Liver (tissue), 9 donors: ENCODE measurements around the gene BMP7. TPM values are rescaled to one million over a fixed set of nuclear protein-coding genes. Genes with fewer than 3 reads are reported as not detected.

ENCODE experiments used
- DNase-seq: peaks from one replicate; pipeline ENCODE4 v3.0.0-alpha.2; 2017; ENCODE audit warnings: low spot score
- H3K27ac ChIP-seq, 2 donors: one replicate each; pipeline ENCODE4 v1.7.0; 2013; ENCODE audit warnings: inconsistent platforms in 2 of 2, low read length in 2 of 2, control low read depth in 1 of 2, low read depth in 1 of 2, mild to moderate bottlenecking in 1 of 2
- H3K27me3 ChIP-seq, 4 donors: one replicate each; pipeline versions ENCODE4 v1.6.1 to v1.7.0; 2013; ENCODE audit warnings: low read length in 3 of 4, inconsistent platforms in 1 of 4, mild to moderate bottlenecking in 1 of 4, moderate library complexity in 1 of 4; ENCODE audit not compliant: control insufficient read depth in 4 of 4, insufficient read depth in 4 of 4
- H3K36me3 ChIP-seq, 4 donors: one replicate each; pipeline versions ENCODE4 v1.6.1 to v1.7.0; 2013; ENCODE audit warnings: low read length in 3 of 4, mild to moderate bottlenecking in 3 of 4, low read depth in 1 of 4, moderate library complexity in 1 of 4; ENCODE audit not compliant: control insufficient read depth in 4 of 4, insufficient read depth in 3 of 4
- H3K4me1 ChIP-seq, 4 donors: one replicate each; pipeline versions ENCODE4 v1.6.1 to v1.7.0; 2013; ENCODE audit warnings: low read length in 3 of 4, mild to moderate bottlenecking in 3 of 4, moderate library complexity in 1 of 4; ENCODE audit not compliant: control insufficient read depth in 4 of 4, insufficient read depth in 4 of 4
- H3K4me3 ChIP-seq, 3 donors: one replicate each; pipeline versions ENCODE4 v1.6.1 to v1.7.0; 2013; ENCODE audit warnings: low read length in 3 of 3, control low read depth in 1 of 3, low read depth in 1 of 3, mild to moderate bottlenecking in 1 of 3
- H3K9ac ChIP-seq, 2 donors: one replicate each; pipeline ENCODE4 v1.7.0; 2013; ENCODE audit warnings: low read length in 2 of 2, mild to moderate bottlenecking in 2 of 2, moderate library complexity in 2 of 2, control low read depth in 1 of 2, low read depth in 1 of 2
- H3K9me3 ChIP-seq, 4 donors: one replicate each; pipeline versions ENCODE4 v1.6.1 to v1.7.0; 2013; ENCODE audit warnings: low read length in 3 of 4; ENCODE audit not compliant: control insufficient read depth in 4 of 4
- ATF3 ChIP-seq: IDR thresholded peaks from 2 replicates; pipeline ENCODE4 v1.6.1; 2016; ENCODE audit warnings: antibody characterized with exemption
- CTCF ChIP-seq: fragments of 150-350 bp; IDR thresholded peaks from 2 replicates; pipeline ENCODE4 v1.5.1; 2017; ENCODE audit warnings: improper control_type of control experiment, low read depth, low read length; ENCODE audit not compliant: missing input control
- EGR1 ChIP-seq, 2 donors: IDR thresholded peaks; 2 replicates each; pipeline ENCODE4 v1.6.1; 2016 to 2018; ENCODE audit warnings: antibody characterized with exemption in 2 of 2, low read depth in 2 of 2
- FOXA1 ChIP-seq: IDR thresholded peaks from 2 replicates; pipeline ENCODE4 v1.6.1; 2016; ENCODE audit warnings: antibody characterized with exemption
- FOXA2 ChIP-seq: IDR thresholded peaks from 2 replicates; pipeline ENCODE4 v1.6.1; 2016; ENCODE audit warnings: antibody characterized with exemption
- GABPA ChIP-seq, 2 donors: IDR thresholded peaks in 1 of 2; conservative IDR thresholded peaks in 1 of 2; 2 replicates each; pipeline ENCODE4 v1.6.1; 2016; ENCODE audit warnings: antibody characterized with exemption in 2 of 2, mild to moderate bottlenecking in 1 of 2, moderate library complexity in 1 of 2
- HNF4A ChIP-seq, 2 donors: conservative IDR thresholded peaks; 2 replicates each; pipeline ENCODE4 v1.6.1; 2016; ENCODE audit warnings: antibody characterized with exemption in 2 of 2, mild to moderate bottlenecking in 2 of 2
- HNF4G ChIP-seq: IDR thresholded peaks from 2 replicates; pipeline ENCODE4 v1.6.1; 2016; ENCODE audit warnings: antibody characterized with exemption
- JUND ChIP-seq, 2 donors: IDR thresholded peaks; 2 replicates each; pipeline ENCODE4 v1.6.1; 2016; ENCODE audit warnings: antibody characterized with exemption in 2 of 2
- MAX ChIP-seq: IDR thresholded peaks from 2 replicates; pipeline ENCODE4 v1.6.1; 2016; ENCODE audit warnings: antibody characterized with exemption
- NR2F2 ChIP-seq: IDR thresholded peaks from 2 replicates; pipeline ENCODE4 v1.6.1; 2016; ENCODE audit warnings: antibody characterized with exemption
- RAD21 ChIP-seq, 2 donors: IDR thresholded peaks; 2 replicates each; pipeline ENCODE4 v1.6.1; 2016; ENCODE audit warnings: antibody characterized with exemption in 2 of 2, mild to moderate bottlenecking in 2 of 2
- RXRA ChIP-seq, 2 donors: IDR thresholded peaks; 2 replicates each; pipeline ENCODE4 v1.6.1; 2017 to 2018; ENCODE audit warnings: antibody characterized with exemption in 2 of 2, mild to moderate bottlenecking in 1 of 2
- SP1 ChIP-seq: IDR thresholded peaks from 2 replicates; pipeline ENCODE4 v1.6.1; 2018; ENCODE audit warnings: antibody characterized with exemption, mild to moderate bottlenecking
- TAF1 ChIP-seq: conservative IDR thresholded peaks from 2 replicates; pipeline ENCODE4 v1.6.1; 2016; ENCODE audit warnings: antibody characterized with exemption, mild to moderate bottlenecking
- YY1 ChIP-seq: IDR thresholded peaks from 2 replicates; pipeline ENCODE4 v1.6.1; 2016; ENCODE audit warnings: antibody characterized with exemption, mild to moderate bottlenecking
- WGBS: extraction: QIAGEN DNeasy Blood & Tissue Kit; methylation state at CpG from one replicate; pipeline ENCODE4 v1.1.7; 2013; 5-methylcytosine and 5-hydroxymethylcytosine counted together
- polyA plus RNA-seq, 2 donors: library from polyadenylated mRNA; stranded (reverse) in 1 of 2; unstranded in 1 of 2; fragments of 200-250 nt in 1 of 2; fragments of >200 nt in 1 of 2; fragmentation: Nextera tagmentation in 1 of 2; extraction: Ambion mirVana in 1 of 2; gene quantifications; one replicate each; pipeline versions ENCODE4 v1.2.1 to v1.2.3, GENCODE V29; 2013 to 2015
- total RNA-seq, 2 donors: library from RNA; depleted of rRNA; stranded (reverse); fragments of >200 nt; gene quantifications; one replicate each; pipeline ENCODE4 v1.2.3, GENCODE V29; 2014
- TF ChIP-seq, protein P1 (sequence below): IDR thresholded peaks from 2 replicates; pipeline ENCODE4 v1.6.1; 2016; ENCODE audit warnings: antibody characterized with exemption, mild to moderate bottlenecking
- TF ChIP-seq, protein P2 (sequence below): IDR thresholded peaks from 2 replicates; pipeline ENCODE4 v1.6.1; 2016; ENCODE audit warnings: antibody characterized with exemption
- donor health status: healthy.
- donor health status: healthy.
- donor health status: healthy.
- donor health status: healthy.
- donor health status: healthy.

BMP7 gene
- total and polyA plus RNA-seq, 4 donors, result not detected

- Histone ChIP-seq H3K4me3 (no peak overlapping the region), H3K36me3 (no peaks in the 10 kb centered on the region), H3K27me3 (peaks cover 0 to 11% (median 8%) of the 10 kb centered on the region in 4 donors), H3K9ac (no peak overlapping the region), H3K9me3 (no peaks in the 10 kb centered on the region), H3K27ac (no peak overlapping the region), H3K4me1 (no peaks in the 10 kb centered on the region)
- TF ChIP-seq TAF1 (no peak), HNF4G (no peak), EGR1 (IDR thresholded peaks at IDR 0.05; ENCODE audit: low read depth in 2 of 2) (no peak), RAD21 (IDR thresholded peaks at IDR 0.05) (no peak), CTCF (no peak), FOXA2 (no peak), NR2F2 (no peak), ATF3 (no peak), GABPA (IDR thresholded peaks at IDR 0.05 in 1 of 2, conservative IDR thresholded peaks at IDR 0.05 in 1 of 2) (no peak), HNF4A (conservative IDR thresholded peaks at IDR 0.05) (no peak), FOXA1 (no peak), SP1 (no peak), RXRA (IDR thresholded peaks at IDR 0.05) (no peak), YY1 (no peak)
- TF ChIP-seq, protein P1, sequence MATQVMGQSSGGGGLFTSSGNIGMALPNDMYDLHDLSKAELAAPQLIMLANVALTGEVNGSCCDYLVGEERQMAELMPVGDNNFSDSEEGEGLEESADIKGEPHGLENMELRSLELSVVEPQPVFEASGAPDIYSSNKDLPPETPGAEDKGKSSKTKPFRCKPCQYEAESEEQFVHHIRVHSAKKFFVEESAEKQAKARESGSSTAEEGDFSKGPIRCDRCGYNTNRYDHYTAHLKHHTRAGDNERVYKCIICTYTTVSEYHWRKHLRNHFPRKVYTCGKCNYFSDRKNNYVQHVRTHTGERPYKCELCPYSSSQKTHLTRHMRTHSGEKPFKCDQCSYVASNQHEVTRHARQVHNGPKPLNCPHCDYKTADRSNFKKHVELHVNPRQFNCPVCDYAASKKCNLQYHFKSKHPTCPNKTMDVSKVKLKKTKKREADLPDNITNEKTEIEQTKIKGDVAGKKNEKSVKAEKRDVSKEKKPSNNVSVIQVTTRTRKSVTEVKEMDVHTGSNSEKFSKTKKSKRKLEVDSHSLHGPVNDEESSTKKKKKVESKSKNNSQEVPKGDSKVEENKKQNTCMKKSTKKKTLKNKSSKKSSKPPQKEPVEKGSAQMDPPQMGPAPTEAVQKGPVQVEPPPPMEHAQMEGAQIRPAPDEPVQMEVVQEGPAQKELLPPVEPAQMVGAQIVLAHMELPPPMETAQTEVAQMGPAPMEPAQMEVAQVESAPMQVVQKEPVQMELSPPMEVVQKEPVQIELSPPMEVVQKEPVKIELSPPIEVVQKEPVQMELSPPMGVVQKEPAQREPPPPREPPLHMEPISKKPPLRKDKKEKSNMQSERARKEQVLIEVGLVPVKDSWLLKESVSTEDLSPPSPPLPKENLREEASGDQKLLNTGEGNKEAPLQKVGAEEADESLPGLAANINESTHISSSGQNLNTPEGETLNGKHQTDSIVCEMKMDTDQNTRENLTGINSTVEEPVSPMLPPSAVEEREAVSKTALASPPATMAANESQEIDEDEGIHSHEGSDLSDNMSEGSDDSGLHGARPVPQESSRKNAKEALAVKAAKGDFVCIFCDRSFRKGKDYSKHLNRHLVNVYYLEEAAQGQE, result no peak
- WGBS, result 63% methylated on average over 6 of the region's 6 CpGs
- DNase-seq, result no peak
Measured at GRCh38 chr20:57287901-57288300, 21.5 kb upstream of the BMP7 start.

DNA sequence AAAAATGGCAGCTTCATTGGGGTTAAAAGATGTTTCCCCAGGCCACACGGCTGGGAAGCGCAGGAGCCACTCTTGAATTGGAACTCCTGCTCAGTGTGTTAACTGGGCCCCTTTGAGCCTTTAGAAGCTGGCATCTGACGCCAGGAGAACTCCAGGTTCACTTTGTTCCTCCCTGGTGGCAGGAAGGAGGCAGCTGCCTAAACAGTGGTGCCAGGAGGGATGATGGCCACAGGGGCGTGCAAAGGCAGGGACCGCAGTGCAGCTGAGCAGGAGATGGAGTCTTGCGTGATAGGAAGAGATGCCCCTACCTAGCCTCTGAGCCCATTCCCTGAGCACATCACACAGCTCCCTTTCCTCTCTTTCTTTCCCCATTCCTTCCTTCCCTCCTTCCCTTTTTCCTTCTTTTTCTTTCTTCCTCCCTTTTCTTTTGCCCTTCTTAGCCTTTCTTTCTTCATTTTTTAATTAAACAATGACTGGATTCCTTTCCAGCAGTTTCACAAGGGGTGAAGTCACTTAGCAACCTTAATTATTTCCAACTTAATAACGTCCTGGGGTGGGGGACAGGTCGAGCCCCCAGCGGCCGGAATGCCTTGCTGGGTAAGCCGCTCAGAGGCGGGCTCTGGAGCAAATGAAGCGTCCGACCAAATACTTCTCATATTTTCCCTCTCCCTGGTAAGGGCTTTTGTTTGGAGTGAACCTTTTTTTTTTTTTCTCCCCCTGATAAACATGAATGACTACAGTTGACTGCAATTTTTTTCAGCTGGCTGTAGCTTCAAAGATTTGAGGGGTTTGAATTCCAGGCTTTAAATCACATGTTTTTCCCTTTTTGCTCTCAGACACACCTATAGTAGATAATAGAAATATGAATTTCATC is 20.8 kb upstream of the BMP7 start:
- 45% methylated on average over 14 of the region's 14 CpGs for WGBS
- peaks cover 0 to 11% (median 8%) of the 10 kb centered on the region in 4 donors for H3K27me3 ChIP-seq

More for the DNA sequence above, 20.8 kb upstream of the BMP7 start:
- no peak for TF ChIP-seq FOXA1
- TF ChIP-seq, protein P1, result no peak
- TF ChIP-seq ATF3, result no peak
- no peak for TF ChIP-seq NR2F2
- TF ChIP-seq MAX, result no peak
- TF ChIP-seq HNF4G, result no peak
- no peak for TF ChIP-seq JUND (IDR thresholded peaks at IDR 0.05)
- no peak for TF ChIP-seq RAD21 (IDR thresholded peaks at IDR 0.05)
- TF ChIP-seq SP1, result no peak
- TF ChIP-seq, protein P2, sequence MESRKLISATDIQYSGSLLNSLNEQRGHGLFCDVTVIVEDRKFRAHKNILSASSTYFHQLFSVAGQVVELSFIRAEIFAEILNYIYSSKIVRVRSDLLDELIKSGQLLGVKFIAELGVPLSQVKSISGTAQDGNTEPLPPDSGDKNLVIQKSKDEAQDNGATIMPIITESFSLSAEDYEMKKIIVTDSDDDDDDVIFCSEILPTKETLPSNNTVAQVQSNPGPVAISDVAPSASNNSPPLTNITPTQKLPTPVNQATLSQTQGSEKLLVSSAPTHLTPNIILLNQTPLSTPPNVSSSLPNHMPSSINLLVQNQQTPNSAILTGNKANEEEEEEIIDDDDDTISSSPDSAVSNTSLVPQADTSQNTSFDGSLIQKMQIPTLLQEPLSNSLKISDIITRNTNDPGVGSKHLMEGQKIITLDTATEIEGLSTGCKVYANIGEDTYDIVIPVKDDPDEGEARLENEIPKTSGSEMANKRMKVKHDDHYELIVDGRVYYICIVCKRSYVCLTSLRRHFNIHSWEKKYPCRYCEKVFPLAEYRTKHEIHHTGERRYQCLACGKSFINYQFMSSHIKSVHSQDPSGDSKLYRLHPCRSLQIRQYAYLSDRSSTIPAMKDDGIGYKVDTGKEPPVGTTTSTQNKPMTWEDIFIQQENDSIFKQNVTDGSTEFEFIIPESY, result no peak
- no peak for TF ChIP-seq HNF4A (conservative IDR thresholded peaks at IDR 0.05)
- no peak for TF ChIP-seq EGR1 (IDR thresholded peaks at IDR 0.05; ENCODE audit: low read depth in 2 of 2)
- no peak for TF ChIP-seq TAF1
- no peaks in the 10 kb centered on the region for H3K4me1 ChIP-seq
- no peaks in the 10 kb centered on the region for H3K9me3 ChIP-seq
- no peak for DNase-seq
- H3K27ac ChIP-seq, result no peak overlapping the region
- no peak overlapping the region for H3K9ac ChIP-seq
- H3K4me3 ChIP-seq, result no peak overlapping the region
- H3K36me3 ChIP-seq, result no peaks in the 10 kb centered on the region
